ENCODE measurements around the gene KCTD16. TPM values are rescaled to one million over a fixed set of nuclear protein-coding genes. Genes with fewer than 3 reads are reported as not detected.

The KCTD16 gene
- total RNA-seq, 2 donors from 2014 or later, result 0.14 to 0.62 TPM

- TF ChIP-seq CTCF (IDR thresholded peaks at IDR 0.05) (no peak), POLR2AphosphoS5 (IDR thresholded peaks at IDR 0.05) (no peak), POLR2A (IDR thresholded peaks at IDR 0.05) (no peak)
- no peak overlapping the region for H3K27ac ChIP-seq
- no peaks in the 10 kb centered on the region for H3K9me3 ChIP-seq
- intact Hi-C loops (cut with DNase I), result no loop called here
- H3K36me3 ChIP-seq, result no peaks in the 10 kb centered on the region
- H3K27me3 ChIP-seq (replicated peaks; ENCODE audit: insufficient read depth), result no peaks in the 10 kb centered on the region
- H3K4me1 ChIP-seq (replicated peaks), result no peaks in the 10 kb centered on the region
- no peak for DNase-seq (ENCODE audit: low spot score)
- no peak overlapping the region for H3K4me3 ChIP-seq
- WGBS, result 69% methylated on average over 5 of the region's 5 CpGs
Measured at GRCh38 chr5:144276034-144276822, 105.6 kb downstream of the KCTD16 start.

GRCh38 chr5:144281784-144282183 is 111.1 kb downstream of the KCTD16 start:
- H3K9me3 ChIP-seq, result no peaks in the 10 kb centered on the region
- 79% methylated on average over 1 of the region's 1 CpG for WGBS
- TF ChIP-seq POLR2AphosphoS5 (IDR thresholded peaks at IDR 0.05), result no peak
- no peak for TF ChIP-seq CTCF (IDR thresholded peaks at IDR 0.05)
- no peak for TF ChIP-seq POLR2A (IDR thresholded peaks at IDR 0.05)
- H3K4me1 ChIP-seq (replicated peaks), result no peaks in the 10 kb centered on the region
- no peak overlapping the region for H3K4me3 ChIP-seq
- H3K36me3 ChIP-seq, result no peaks in the 10 kb centered on the region
- DNase-seq (ENCODE audit: low spot score), result no peak
- no peaks in the 10 kb centered on the region for H3K27me3 ChIP-seq (replicated peaks; ENCODE audit: insufficient read depth)
- intact Hi-C loops (cut with DNase I), result no loop called here
- H3K27ac ChIP-seq, result no peak overlapping the region

- H3K36me3 ChIP-seq, result no peaks in the 10 kb centered on the region
- intact Hi-C loops (cut with DNase I), result no loop called here
- H3K27me3 ChIP-seq (replicated peaks; ENCODE audit: insufficient read depth), result no peaks in the 10 kb centered on the region
- no peak overlapping the region for H3K27ac ChIP-seq
- no peak for TF ChIP-seq CTCF (IDR thresholded peaks at IDR 0.05)
- TF ChIP-seq POLR2AphosphoS5 (IDR thresholded peaks at IDR 0.05), result no peak
- TF ChIP-seq POLR2A (IDR thresholded peaks at IDR 0.05), result no peak
- 86% methylated on average over 2 of the region's 2 CpGs for WGBS
- H3K9me3 ChIP-seq, result no peaks in the 10 kb centered on the region
- H3K4me1 ChIP-seq (replicated peaks), result no peaks in the 10 kb centered on the region
- no peak for DNase-seq (ENCODE audit: low spot score)
- H3K4me3 ChIP-seq, result no peak overlapping the region
Measured at GRCh38 chr5:144284036-144284435, 113.4 kb downstream of the KCTD16 start.

- Histone ChIP-seq H3K36me3 (no peaks in the 10 kb centered on the region), H3K4me1 (replicated peaks) (no peaks in the 10 kb centered on the region), H3K27me3 (replicated peaks; ENCODE audit: insufficient read depth) (no peaks in the 10 kb centered on the region), H3K27ac (no peak overlapping the region), H3K4me3 (no peak overlapping the region), H3K9me3 (no peaks in the 10 kb centered on the region)
- TF ChIP-seq CTCF (IDR thresholded peaks at IDR 0.05) (no peak), POLR2AphosphoS5 (IDR thresholded peaks at IDR 0.05) (no peak), POLR2A (IDR thresholded peaks at IDR 0.05) (no peak)
- intact Hi-C loops (cut with DNase I), result no loop called here
- WGBS, result 93% methylated on average over 2 of the region's 2 CpGs
- DNase-seq (ENCODE audit: low spot score), result no peak
Measured at GRCh38 chr5:144284931-144285502, 114.3 kb downstream of the KCTD16 start.

- Histone ChIP-seq H3K4me3 (no peak overlapping the region), H3K27me3 (replicated peaks; ENCODE audit: insufficient read depth) (no peaks in the 10 kb centered on the region), H3K27ac (no peak overlapping the region), H3K4me1 (replicated peaks) (no peaks in the 10 kb centered on the region), H3K9me3 (no peaks in the 10 kb centered on the region), H3K36me3 (no peaks in the 10 kb centered on the region)
- TF ChIP-seq POLR2AphosphoS5 (IDR thresholded peaks at IDR 0.05) (no peak), POLR2A (IDR thresholded peaks at IDR 0.05) (no peak), CTCF (IDR thresholded peaks at IDR 0.05) (no peak)
- DNase-seq (ENCODE audit: low spot score), result no peak
- WGBS, result 47% methylated on average over 2 of the region's 2 CpGs
- intact Hi-C loops (cut with DNase I), result no loop called here
Measured at GRCh38 chr5:144289277-144289676, 118.6 kb downstream of the KCTD16 start.

All from prostate gland (tissue), 2 donors.